IgD-negative memory B cell (primary cell): ENCODE measurements around the gene RGS3. TPM values are rescaled to one million over a fixed set of nuclear protein-coding genes. Genes with fewer than 3 reads are reported as not detected.

ENCODE experiments used
- H3K27ac Mint-ChIP-seq, 3 donors: one replicate each; pipeline ENCODE4 v1.8.0; 2020 to 2022; ENCODE audit warnings: mild to moderate bottlenecking in 3 of 3, mixed read lengths in 3 of 3, moderate library complexity in 1 of 3
- H3K27me3 Mint-ChIP-seq: one replicate; pipeline ENCODE4 v1.8.0; 2021; ENCODE audit warnings: mixed read lengths
- H3K36me3 Mint-ChIP-seq: one replicate; pipeline ENCODE4 v1.8.0; 2020; ENCODE audit warnings: mild to moderate bottlenecking, mixed read lengths
- H3K4me1 Mint-ChIP-seq, 3 donors: one replicate each; pipeline ENCODE4 v1.8.0; 2020 to 2022; ENCODE audit warnings: mixed read lengths in 3 of 3, mild to moderate bottlenecking in 1 of 3
- H3K4me3 Mint-ChIP-seq, 4 donors: one replicate each; pipeline ENCODE4 v1.8.0; 2020 to 2022; ENCODE audit warnings: mild to moderate bottlenecking in 4 of 4, mixed read lengths in 4 of 4, moderate library complexity in 3 of 4
- H3K9me3 Mint-ChIP-seq, 3 donors: one replicate each; pipeline ENCODE4 v1.8.0; 2020 to 2021; ENCODE audit warnings: mixed read lengths in 3 of 3, mild to moderate bottlenecking in 1 of 3
- polyA plus RNA-seq: library from polyadenylated mRNA; unstranded; fragments of 300-500 nt; fragmentation: Illumina TruSeq; gene quantifications from one replicate; pipeline ENCODE4 v1.2.3, GENCODE V29; 2021

RGS3 gene
- polyA plus RNA-seq, 1 donor from 2014 or later: 16.2 TPM

GRCh38 chr9:113620377-113621161 lies 157.0 kb downstream of the RGS3 start:
- peaks cover 9 to 32% (median 27%) of the 10 kb centered on the region in 3 donors for H3K4me1 Mint-ChIP-seq
- H3K9me3 Mint-ChIP-seq: no peaks in the 10 kb centered on the region
- no peaks in the 10 kb centered on the region for H3K36me3 Mint-ChIP-seq
- no peak overlapping the region for H3K27ac Mint-ChIP-seq
- H3K4me3 Mint-ChIP-seq: no peak overlapping the region
- no peaks in the 10 kb centered on the region for H3K27me3 Mint-ChIP-seq

DNA sequence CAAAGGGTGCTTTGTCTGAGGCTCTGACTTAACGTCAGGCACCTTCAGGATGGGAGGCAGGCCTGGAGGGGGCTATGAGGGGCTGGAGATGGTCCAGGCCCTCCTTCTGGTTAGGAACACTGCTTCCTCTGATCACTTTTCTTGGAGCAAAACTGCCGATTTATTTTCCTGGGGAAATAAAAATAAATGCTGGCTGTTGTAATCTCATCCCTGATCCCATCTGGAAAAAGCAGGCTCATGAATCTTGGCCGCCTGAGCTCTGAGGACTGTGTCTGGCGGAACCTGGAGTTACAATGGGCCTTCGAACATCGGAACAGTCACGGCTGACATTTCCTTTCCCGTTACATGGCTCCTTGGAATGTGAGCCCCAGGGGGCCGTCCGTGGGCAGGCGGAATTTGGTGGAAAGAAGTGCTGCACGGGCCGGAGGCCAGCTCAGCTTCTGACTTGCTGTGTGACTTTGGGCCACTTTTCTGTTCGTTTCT lies 157.8 kb downstream of the RGS3 start:
- H3K27me3 Mint-ChIP-seq: no peaks in the 10 kb centered on the region
- peak overlapping the region in 1 of 3 donors; percentile 46 for H3K27ac Mint-ChIP-seq
- no peak overlapping the region for H3K4me3 Mint-ChIP-seq
- no peaks in the 10 kb centered on the region for H3K9me3 Mint-ChIP-seq
- peaks cover 9 to 32% (median 25%) of the 10 kb centered on the region in 3 donors for H3K4me1 Mint-ChIP-seq
- no peaks in the 10 kb centered on the region for H3K36me3 Mint-ChIP-seq

DNA sequence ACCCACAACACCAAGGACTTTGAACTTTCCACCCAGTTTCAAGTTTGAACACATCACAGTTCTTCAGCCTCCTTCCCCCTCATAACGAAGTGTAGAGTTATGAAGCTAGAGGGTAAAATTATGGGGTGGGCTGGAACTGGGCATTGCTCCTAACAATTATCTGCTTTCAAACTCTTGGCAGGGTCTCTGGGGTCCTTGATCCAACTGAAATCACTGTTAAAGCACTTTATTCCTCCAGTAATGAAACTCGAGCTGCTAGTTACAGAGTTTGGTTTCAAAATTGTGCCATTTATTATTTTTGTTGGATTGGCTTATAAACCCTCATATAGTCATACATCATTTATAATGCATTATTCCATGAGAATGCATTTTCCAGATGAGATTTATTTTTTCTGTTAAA lies 158.5 kb downstream of the RGS3 start:
- Mint-ChIP-seq H3K4me3 (no peak overlapping the region), H3K9me3 (no peaks in the 10 kb centered on the region), H3K27me3 (no peaks in the 10 kb centered on the region), H3K4me1 (peaks cover 9 to 32% (median 25%) of the 10 kb centered on the region in 3 donors), H3K36me3 (no peaks in the 10 kb centered on the region), H3K27ac (no peak overlapping the region)

DNA sequence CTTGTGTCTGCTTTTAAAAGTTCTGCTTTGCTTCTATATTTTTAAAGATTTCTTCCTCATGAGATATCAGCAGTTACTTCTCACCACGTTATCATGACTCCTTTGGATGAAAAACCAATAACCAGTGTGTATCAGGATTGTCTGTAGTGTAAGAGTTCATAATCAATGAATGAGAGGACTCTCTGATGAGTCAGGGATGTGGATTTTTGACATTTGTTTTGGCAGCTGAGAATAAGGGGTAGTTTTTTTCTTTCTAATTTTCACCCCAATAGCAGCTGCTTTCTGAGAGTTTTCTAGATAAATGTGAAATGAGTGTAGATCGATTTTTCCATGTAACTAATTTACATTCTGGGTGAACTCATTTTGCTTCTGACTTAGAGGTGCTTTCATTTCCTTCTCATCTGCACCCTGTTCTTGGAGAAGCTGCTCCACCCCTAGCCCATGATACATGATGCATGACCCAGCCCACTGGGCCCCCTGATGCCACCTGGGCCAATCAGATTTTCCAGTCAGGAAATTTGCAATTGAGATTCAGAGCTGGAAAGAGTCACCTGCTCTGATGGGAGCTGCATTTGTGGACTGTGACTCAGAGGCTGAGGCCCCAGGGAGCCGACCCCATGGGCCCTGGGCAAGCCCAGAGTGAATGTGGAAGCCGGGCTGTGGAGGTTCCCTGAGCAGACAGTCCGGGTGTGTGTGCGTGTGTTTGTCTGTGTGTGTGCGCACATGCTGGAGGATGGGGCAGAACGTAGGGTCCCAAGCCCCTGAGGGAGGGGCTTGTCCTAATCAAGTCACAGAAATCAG lies 159.3 kb downstream of the RGS3 start:
- Mint-ChIP-seq H3K27ac (peak overlapping the region; percentile 23 to 89 (median 68)), H3K9me3 (no peaks in the 10 kb centered on the region), H3K27me3 (no peaks in the 10 kb centered on the region), H3K4me3 (peak overlapping the region in 1 of 4 donors; percentile 75), H3K36me3 (no peaks in the 10 kb centered on the region), H3K4me1 (peaks cover 9 to 25% (median 18%) of the 10 kb centered on the region in 3 donors)

- H3K27ac Mint-ChIP-seq: peak overlapping the region in 1 of 3 donors; percentile 89
- no peaks in the 10 kb centered on the region for H3K9me3 Mint-ChIP-seq
- H3K36me3 Mint-ChIP-seq: no peaks in the 10 kb centered on the region
- H3K4me1 Mint-ChIP-seq: peaks cover 4 to 15% (median 13%) of the 10 kb centered on the region in 3 donors
- no peak overlapping the region for H3K4me3 Mint-ChIP-seq
- H3K27me3 Mint-ChIP-seq: no peaks in the 10 kb centered on the region
Measured at GRCh38 chr9:113623851-113624485, 160.4 kb downstream of the RGS3 start.

DNA sequence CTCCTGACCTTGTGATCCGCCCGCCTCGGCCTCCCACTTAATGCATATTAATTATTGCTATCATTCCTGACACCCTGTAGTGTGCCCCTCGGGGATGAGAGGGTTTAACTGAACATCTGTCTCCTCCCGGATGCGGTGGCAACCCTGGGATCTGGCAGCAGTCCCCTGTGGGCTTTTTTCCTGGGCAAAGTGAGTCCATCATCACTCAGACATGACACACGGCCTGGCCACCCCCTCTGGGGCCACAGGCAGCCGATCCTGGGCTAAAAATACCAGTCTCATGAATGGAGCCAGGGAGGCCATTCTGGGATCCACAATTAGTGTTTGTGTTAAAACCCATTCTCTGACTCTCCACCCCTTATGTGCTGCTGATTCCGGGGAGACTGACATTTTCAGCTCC lies 161.2 kb downstream of the RGS3 start:
- Mint-ChIP-seq H3K9me3 (no peaks in the 10 kb centered on the region), H3K4me3 (peak overlapping the region in 1 of 4 donors; percentile 17), H3K4me1 (peaks cover 4 to 15% (median 9%) of the 10 kb centered on the region in 3 donors), H3K27me3 (no peaks in the 10 kb centered on the region), H3K36me3 (no peaks in the 10 kb centered on the region), H3K27ac (no peak overlapping the region)

GRCh38 chr9:113625486-113625885 lies 162.0 kb downstream of the RGS3 start:
- H3K9me3 Mint-ChIP-seq: no peaks in the 10 kb centered on the region

GRCh38 chr9:113626735-113627495 lies 163.4 kb downstream of the RGS3 start:
- peaks cover 4 to 15% (median 8%) of the 10 kb centered on the region in 3 donors for H3K4me1 Mint-ChIP-seq
- no peak overlapping the region for H3K4me3 Mint-ChIP-seq
- no peak overlapping the region for H3K27ac Mint-ChIP-seq
- H3K27me3 Mint-ChIP-seq: peaks cover 2% of the 10 kb centered on the region
- H3K36me3 Mint-ChIP-seq: no peaks in the 10 kb centered on the region
- peaks cover 0 to 1% (median 0%) of the 10 kb centered on the region in 3 donors for H3K9me3 Mint-ChIP-seq

More at GRCh38 chr9:113625486-113625885, 162.0 kb downstream of the RGS3 start:
- peaks cover 4 to 15% (median 8%) of the 10 kb centered on the region in 3 donors for H3K4me1 Mint-ChIP-seq
- H3K27me3 Mint-ChIP-seq: peaks cover 2% of the 10 kb centered on the region
- H3K4me3 Mint-ChIP-seq: no peak overlapping the region
- no peaks in the 10 kb centered on the region for H3K36me3 Mint-ChIP-seq
- H3K27ac Mint-ChIP-seq: no peak overlapping the region

- peaks cover 0 to 1% (median 0%) of the 10 kb centered on the region in 3 donors for H3K9me3 Mint-ChIP-seq
- no peaks in the 10 kb centered on the region for H3K36me3 Mint-ChIP-seq
- peaks cover 3% of the 10 kb centered on the region for H3K27me3 Mint-ChIP-seq
- no peak overlapping the region for H3K27ac Mint-ChIP-seq
- no peak overlapping the region for H3K4me3 Mint-ChIP-seq
- H3K4me1 Mint-ChIP-seq: peaks cover 0 to under 1% (median 0%) of the 10 kb centered on the region in 3 donors
Measured at GRCh38 chr9:113628621-113629020, 165.1 kb downstream of the RGS3 start.

DNA sequence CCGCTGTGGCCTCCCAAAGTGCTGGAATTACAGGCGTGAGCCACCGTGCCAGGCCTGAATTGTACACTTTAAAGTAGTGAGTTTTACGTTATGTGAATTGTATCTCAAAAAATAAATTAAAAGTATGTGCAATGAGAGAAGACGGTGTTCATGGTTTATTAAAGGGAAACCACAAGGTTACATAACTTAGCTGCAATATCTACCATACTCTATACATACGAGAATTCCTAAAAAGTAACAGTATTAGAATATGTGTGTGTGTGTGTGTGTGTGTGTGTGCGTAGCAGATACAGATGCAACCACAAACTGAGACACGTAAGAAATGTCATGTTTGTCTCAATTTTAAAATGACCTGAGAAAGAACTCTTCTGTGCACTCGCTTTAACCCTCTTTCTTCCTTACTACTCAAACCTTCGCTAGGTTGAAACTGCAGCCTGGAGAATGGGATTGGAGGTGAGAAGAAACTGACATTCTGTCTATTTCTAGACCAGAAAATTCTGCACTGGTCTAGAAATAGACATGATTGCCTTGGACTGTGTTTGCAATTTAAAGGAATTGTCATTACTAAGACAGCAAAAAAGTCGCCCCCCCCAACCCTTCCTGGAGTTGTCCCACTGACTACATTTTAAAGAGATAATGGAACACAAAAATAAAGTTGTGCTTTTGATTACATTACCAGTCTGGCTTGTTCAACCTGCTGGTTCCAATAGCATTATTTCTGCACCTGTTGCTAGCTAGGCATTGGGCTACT lies 167.0 kb downstream of the RGS3 start:
- Mint-ChIP-seq H3K9me3 (peaks cover 0 to 1% (median 0%) of the 10 kb centered on the region in 3 donors), H3K4me3 (no peak overlapping the region), H3K27ac (no peak overlapping the region), H3K4me1 (no peaks in the 10 kb centered on the region), H3K36me3 (no peaks in the 10 kb centered on the region), H3K27me3 (peaks cover 3% of the 10 kb centered on the region)

GRCh38 chr9:113631137-113631765 lies 167.7 kb downstream of the RGS3 start:
- H3K27me3 Mint-ChIP-seq: peaks cover 3% of the 10 kb centered on the region
- no peaks in the 10 kb centered on the region for H3K4me1 Mint-ChIP-seq
- no peak overlapping the region for H3K4me3 Mint-ChIP-seq
- H3K27ac Mint-ChIP-seq: no peak overlapping the region
- H3K36me3 Mint-ChIP-seq: no peaks in the 10 kb centered on the region
- H3K9me3 Mint-ChIP-seq: peaks cover 0 to 1% (median 0%) of the 10 kb centered on the region in 3 donors

- H3K27ac Mint-ChIP-seq: peak overlapping the region in 1 of 3 donors; percentile 36
- H3K9me3 Mint-ChIP-seq: peaks cover 0 to 4% (median 0%) of the 10 kb centered on the region in 3 donors
- no peak overlapping the region for H3K4me3 Mint-ChIP-seq
- H3K36me3 Mint-ChIP-seq: no peaks in the 10 kb centered on the region
- no peaks in the 10 kb centered on the region for H3K4me1 Mint-ChIP-seq
- peaks cover 3% of the 10 kb centered on the region for H3K27me3 Mint-ChIP-seq
Measured at GRCh38 chr9:113631871-113632665, 168.5 kb downstream of the RGS3 start.
